H1 (cell line): ENCODE results near the gene MDFI. TPM values are rescaled to one million over a fixed set of nuclear protein-coding genes. Genes with fewer than 3 reads are reported as not detected.

Experiments
- CTCF ChIA-PET: fragments of 300-600 bp; sonication (Branson Sonifier 250); formaldehyde crosslinking; loops from one replicate; lab custom pipeline; 2021; ENCODE audit not compliant: partially characterized antibody; lab: Charles Lee
- POLR2A ChIA-PET: fragments of 300-600 bp; sonication (Branson Sonifier 250); formaldehyde crosslinking; loops from one replicate; lab custom pipeline; 2021; ENCODE audit warnings: inconsistent platforms; ENCODE audit not compliant: partially characterized antibody; lab: Charles Lee
- DNase-seq, 2 experiments: peaks; one replicate each; pipeline versions ENCODE4 v3.0.0 to v3.0.0-alpha.2; 2010 to 2022; ENCODE audit warnings: low spot score in 2 of 2, low read depth in 1 of 2, mixed read lengths in 1 of 2
- FAIRE-seq: peaks from 2 replicates; lab custom pipeline; 2011; peaks lifted over from hg19 to GRCh38; lab: Jason Lieb, UNC
- H2AFZ ChIP-seq: 2 replicates; pipeline ENCODE4 v1.8.1; 2012; ENCODE audit warnings: low read length, inconsistent platforms
- H2AK5ac ChIP-seq: 2 replicates; pipeline ENCODE4 v1.6.1; 2013; ENCODE audit warnings: low read depth, low read length
- H2BK120ac ChIP-seq: replicated peaks from 2 replicates; pipeline ENCODE3; 2013; ENCODE audit warnings: low read depth, low read length, inconsistent platforms
- H2BK12ac ChIP-seq: 2 replicates; pipeline ENCODE4 v1.6.1; 2013; ENCODE audit warnings: low read depth, low read length
- H2BK15ac ChIP-seq: 2 replicates; pipeline ENCODE4 v1.6.1; 2013; ENCODE audit warnings: low read length
- H2BK20ac ChIP-seq: 2 replicates; pipeline ENCODE4 v1.6.1; 2013; ENCODE audit warnings: low read length
- H2BK5ac ChIP-seq: 2 replicates; pipeline ENCODE4 v1.6.1; 2013; ENCODE audit warnings: low read depth, low read length
- H3K14ac ChIP-seq: 2 replicates; pipeline ENCODE4 v1.6.1; 2013; ENCODE audit warnings: inconsistent platforms; ENCODE audit not compliant: insufficient read length
- H3K18ac ChIP-seq: 2 replicates; pipeline ENCODE4 v1.6.1; 2013; ENCODE audit warnings: low read length; ENCODE audit errors: extremely low read depth
- H3K23ac ChIP-seq: 2 replicates; pipeline ENCODE4 v1.6.1; 2013; ENCODE audit warnings: inconsistent platforms; ENCODE audit not compliant: insufficient read length
- H3K23me2 ChIP-seq: 2 replicates; pipeline ENCODE4 v1.6.1; 2013; ENCODE audit warnings: low read depth, low read length
- H3K27ac ChIP-seq: 2 replicates; pipeline ENCODE4 v1.6.1; 2011; ENCODE audit warnings: low read depth, low read length, inconsistent platforms
- H3K27me3 ChIP-seq, 4 experiments: replicated peaks in 1 of 4; 1 replicate in 1 of 4; 2 replicates in 3 of 4; pipeline versions ENCODE4 v1.6.1 to v1.8.1; 2011 to 2013; ENCODE audit warnings: low read length in 3 of 4, mild to moderate bottlenecking in 3 of 4, inconsistent platforms in 2 of 4, mixed read lengths in 2 of 4, moderate library complexity in 1 of 4; ENCODE audit not compliant: control insufficient read depth in 3 of 4, insufficient read depth in 3 of 4; ENCODE audit errors: extremely low read depth in 1 of 4
- H3K36me3 ChIP-seq, 4 experiments: 2 replicates each; pipeline versions ENCODE4 v1.6.1 to v1.8.1; 2011 to 2013; ENCODE audit warnings: mild to moderate bottlenecking in 4 of 4, low read length in 3 of 4, moderate library complexity in 2 of 4, control low read depth in 1 of 4, inconsistent platforms in 1 of 4; ENCODE audit not compliant: insufficient read depth in 4 of 4, control insufficient read depth in 2 of 4
- H3K4ac ChIP-seq: replicated peaks from 2 replicates; pipeline ENCODE3; 2013; ENCODE audit warnings: low read length, low read depth, mixed read lengths, inconsistent platforms; ENCODE audit not compliant: insufficient read length
- H3K4me1 ChIP-seq, 4 experiments: replicated peaks in 1 of 4; 1 replicate in 1 of 4; 2 replicates in 3 of 4; pipeline versions ENCODE4 v1.6.1 to v1.8.1; 2011 to 2013; ENCODE audit warnings: low read length in 3 of 4, inconsistent platforms in 2 of 4, mixed read lengths in 1 of 4; ENCODE audit not compliant: insufficient read depth in 4 of 4, control insufficient read depth in 3 of 4
- H3K4me2 ChIP-seq, 2 experiments: 2 replicates each; pipeline versions ENCODE4 v1.6.1 to v1.8.1; 2011 to 2013; ENCODE audit warnings: low read depth in 2 of 2, low read length in 2 of 2, control low read depth in 1 of 2, inconsistent platforms in 1 of 2, mild to moderate bottlenecking in 1 of 2; ENCODE audit not compliant: insufficient read depth in 1 of 2
- H3K4me3 ChIP-seq, 4 experiments: fragments of 200-600, 300-600 bp in 1 of 4; sonication (generic), shearing (Covaris generic), sonication (Bioruptor Twin) in 1 of 4; 2 replicates each; pipeline versions ENCODE4 v1.5.1 to v1.8.1; 2011 to 2016; ENCODE audit warnings: low read length in 4 of 4, low read depth in 3 of 4, control low read depth in 2 of 4, inconsistent platforms in 2 of 4, mild to moderate bottlenecking in 2 of 4, mixed read lengths in 1 of 4, moderate library complexity in 1 of 4; ENCODE audit not compliant: insufficient read depth in 2 of 4; ENCODE audit errors: extremely low read depth in 1 of 4
- H3K56ac ChIP-seq: replicated peaks from 2 replicates; pipeline ENCODE3; 2013; ENCODE audit warnings: low read depth, mild to moderate bottlenecking, mixed read lengths, low read length, inconsistent platforms; ENCODE audit not compliant: insufficient read length
- H3K79me1 ChIP-seq: 2 replicates; pipeline ENCODE4 v1.6.1; 2013; ENCODE audit warnings: low read depth, low read length, control low read depth
- H3K79me2 ChIP-seq, 2 experiments: 2 replicates each; pipeline versions ENCODE4 v1.6.1 to v1.8.1; 2012 to 2013; ENCODE audit warnings: low read length in 2 of 2, mild to moderate bottlenecking in 2 of 2, inconsistent platforms in 1 of 2; ENCODE audit not compliant: insufficient read depth in 2 of 2, control insufficient read depth in 1 of 2
- H3K9ac ChIP-seq, 4 experiments: replicated peaks in 1 of 4; 1 replicate in 1 of 4; 2 replicates in 3 of 4; pipeline versions ENCODE4 v1.6.1 to v1.8.1; 2011 to 2013; ENCODE audit warnings: low read depth in 3 of 4, low read length in 3 of 4, control low read depth in 2 of 4, mild to moderate bottlenecking in 2 of 4, moderate library complexity in 2 of 4, inconsistent platforms in 1 of 4; ENCODE audit errors: extremely low read depth in 1 of 4
- H3K9me3 ChIP-seq, 2 experiments: 2 replicates each; pipeline versions ENCODE4 v1.6.1 to v1.8.1; 2012 to 2013; ENCODE audit warnings: mild to moderate bottlenecking in 2 of 2, moderate library complexity in 2 of 2, control low read depth in 1 of 2, inconsistent platforms in 1 of 2, low read depth in 1 of 2, low read length in 1 of 2, mixed read lengths in 1 of 2; ENCODE audit not compliant: insufficient read depth in 2 of 2
- H4K20me1 ChIP-seq, 2 experiments: replicated peaks in 1 of 2; 2 replicates each; pipeline versions ENCODE3 to v1.8.1; 2011 to 2013; ENCODE audit warnings: inconsistent platforms in 2 of 2, low read length in 2 of 2, mild to moderate bottlenecking in 1 of 2; ENCODE audit not compliant: insufficient read depth in 2 of 2, control insufficient read depth in 1 of 2
- H4K5ac ChIP-seq: 2 replicates; pipeline ENCODE4 v1.6.1; 2013; ENCODE audit warnings: low read length, low read depth, mixed read lengths, inconsistent platforms; ENCODE audit not compliant: insufficient read length
- H4K8ac ChIP-seq: 2 replicates; pipeline ENCODE4 v1.8.0; 2013; ENCODE audit warnings: mild to moderate bottlenecking, moderate library complexity, low read length, inconsistent platforms; ENCODE audit not compliant: insufficient read depth; ENCODE audit errors: extremely low read depth
- H4K91ac ChIP-seq: replicated peaks from 2 replicates; pipeline ENCODE3; 2013; ENCODE audit warnings: low read length, mixed read lengths, inconsistent platforms; ENCODE audit not compliant: insufficient read length
- BRCA1 ChIP-seq: IDR thresholded peaks from 2 replicates; pipeline ENCODE4 v1.6.1; 2012; ENCODE audit warnings: low read depth, low read length, improper control_type of control experiment
- CBX5 ChIP-seq: fragments of 300-800, 300-1000 bp; sonication (generic); IDR thresholded peaks from 2 replicates; pipeline ENCODE4 v1.7.1; 2016; ENCODE audit warnings: antibody characterized with exemption, low read length, low read depth
- CBX8 ChIP-seq: fragments of 300-800, 300-1000 bp; sonication (generic); IDR thresholded peaks from 2 replicates; pipeline ENCODE4 v1.7.1; 2016; ENCODE audit warnings: low read depth, low read length, borderline replicate concordance
- CHD2 ChIP-seq: IDR thresholded peaks from 2 replicates; pipeline ENCODE4 v1.6.1; 2012; ENCODE audit warnings: low read length, improper control_type of control experiment
- CTBP2 ChIP-seq: IDR thresholded peaks from 2 replicates; pipeline ENCODE4 v1.7.0; 2011; ENCODE audit warnings: borderline replicate concordance, mild to moderate bottlenecking, moderate library complexity, mixed read lengths, low read length; ENCODE audit not compliant: insufficient read depth, insufficient read length
- JUND ChIP-seq: IDR thresholded peaks from 2 replicates; pipeline ENCODE4 v1.6.1; 2011; ENCODE audit warnings: mild to moderate bottlenecking, improper control_type of control experiment, low read length
- KDM1A ChIP-seq: fragments of 200-600, 300-600 bp; sonication (generic); IDR thresholded peaks from 2 replicates; pipeline ENCODE4 v1.7.1; 2016; ENCODE audit warnings: mild to moderate bottlenecking, low read length, borderline replicate concordance
- KDM5A ChIP-seq: fragments of 200-600 bp; IDR thresholded peaks from 2 replicates; pipeline ENCODE4 v1.7.1; 2012; ENCODE audit warnings: mild to moderate bottlenecking, low read length, inconsistent platforms, mixed read lengths
- POLR2AphosphoS5 ChIP-seq: IDR thresholded peaks from 2 replicates; pipeline ENCODE4 v1.6.1; 2011; ENCODE audit warnings: low read depth, low read length
- RFX5 ChIP-seq: IDR thresholded peaks from 2 replicates; pipeline ENCODE4 v1.6.1; 2011; ENCODE audit warnings: low read depth, low read length, improper control_type of control experiment, borderline replicate concordance
- SIN3A ChIP-seq, 2 experiments: IDR thresholded peaks in 1 of 2; conservative IDR thresholded peaks in 1 of 2; 2 replicates each; pipeline ENCODE4 v1.6.1; 2011 to 2012; ENCODE audit warnings: low read length in 2 of 2, improper control_type of control experiment in 1 of 2, low read depth in 1 of 2, mild to moderate bottlenecking in 1 of 2
- SP1 ChIP-seq: IDR thresholded peaks from 2 replicates; pipeline ENCODE4 v1.6.1; 2011; ENCODE audit warnings: low read depth, low read length
- SP4 ChIP-seq: IDR thresholded peaks from 2 replicates; pipeline ENCODE4 v1.6.1; 2012; ENCODE audit warnings: low read length, inconsistent platforms
- SUZ12 ChIP-seq: fragments of 200-600 bp; sonication (generic); IDR thresholded peaks from 2 replicates; pipeline ENCODE4 v1.6.1; 2012; ENCODE audit warnings: mild to moderate bottlenecking, inconsistent platforms, low read length, moderate library complexity, mixed read lengths
- TBP ChIP-seq: IDR thresholded peaks from 2 replicates; pipeline ENCODE4 v1.6.1; 2011; ENCODE audit warnings: low read depth, low read length, improper control_type of control experiment
- WGBS, 2 experiments: shearing (Covaris generic) in 1 of 2; methylation state at CpG; one replicate each; pipeline versions ENCODE4 v1.1.6 to v1.1.7; 2013 to 2015; ENCODE audit warnings: low lambda C conversion rate in 2 of 2, mixed read lengths in 2 of 2, inconsistent platforms in 1 of 2, low coverage in 1 of 2, missing lambda C conversion rate in 1 of 2; ENCODE audit not compliant: insufficient replicate concordance in 2 of 2, insufficient coverage in 1 of 2, insufficient read length in 1 of 2; ENCODE audit errors: extremely low coverage in 1 of 2, missing lambda C conversion rate in 1 of 2; 5-methylcytosine and 5-hydroxymethylcytosine counted together
- polyA plus RNA-seq, 7 experiments: library from polyadenylated mRNA; depleted of rRNA in 3 of 7; stranded (reverse) in 5 of 7; unstranded in 2 of 7; fragments of >200 nt in 5 of 7; fragments of 200-250 nt in 2 of 7; gene quantifications; 1 replicate in 5 of 7; 2 replicates in 1 of 7; 4 replicates in 1 of 7; pipeline versions ENCODE4 v1.2.1 to v1.2.3, GENCODE V29; 2011 to 2013; ENCODE audit warnings: missing spikeins in 2 of 7, mixed read lengths in 2 of 7
- total RNA-seq: library from RNA; stranded (reverse); fragmentation: NEBNext Ultra II Directional; extraction: Animal tissue kit (Norgen Biotek cat#: 25700); gene quantifications from 2 replicates; pipeline ENCODE4 v1.2.1, GENCODE V29; 2021

MDFI gene
- total and polyA plus RNA-seq, 2 of the 8 experiments (the other 6 are each of a cell fraction or from before 2014, with no cell fraction given) = 41.0 to 65.6 TPM

GRCh38 chr6:41625442-41625841 lies 12.8 kb upstream of the MDFI start:
- no peaks in the 10 kb centered on the region; a peak in 2 of 7 replicates for H3K4me1 ChIP-seq
- no peaks in the 10 kb centered on the region for H3K23me2 ChIP-seq
- H3K56ac ChIP-seq = no peak overlapping the region
- H4K20me1 ChIP-seq = no peaks in the 10 kb centered on the region
- H4K8ac ChIP-seq = no peak overlapping the region
- H2BK5ac ChIP-seq = no peak overlapping the region
- H3K4me3 ChIP-seq = no peak overlapping the region
- H3K36me3 ChIP-seq = no peaks in the 10 kb centered on the region
- no peak overlapping the region for H4K5ac ChIP-seq
- no peak overlapping the region for H2BK12ac ChIP-seq
- no peak overlapping the region; a peak in 1 of 4 replicates for H3K4me2 ChIP-seq
- no peak overlapping the region for H2AK5ac ChIP-seq
- H4K91ac ChIP-seq = no peak overlapping the region
- 77% methylated on average over 6 of the region's 6 CpGs; no CpG with 5 or more reads in 1 of the 2 experiments for WGBS, 2 experiments
- H3K79me1 ChIP-seq = no peaks in the 10 kb centered on the region
- H3K4ac ChIP-seq = no peak overlapping the region
- no peaks in the 10 kb centered on the region for H3K79me2 ChIP-seq
- no peak overlapping the region for H3K18ac ChIP-seq
- no peak for DNase-seq
- no peak overlapping the region for H2BK20ac ChIP-seq
- no peak overlapping the region for H3K23ac ChIP-seq
- no peak for FAIRE-seq
- H2BK15ac ChIP-seq = no peak overlapping the region
- CTCF ChIA-PET = interaction anchor here (0.9 to 1.5 kb wide), 8 partner anchors 8 to 63 kb away, joined by 3 to 9 read pairs (median 4); no protein-coding TSS in a partner anchor
- POLR2A ChIA-PET = interaction anchor here (0.5 kb wide), 1 partner anchor 22 kb away, joined by 3 read pairs; no protein-coding TSS in a partner anchor
- H2AFZ ChIP-seq = 0 out of 2 replicates have a peak overlapping the region, but pooled peaks have one; percentile 36
- peaks cover 0 to 3% of the 10 kb centered on the region in 2 experiments; a peak in 2 of 4 replicates for H3K9me3 ChIP-seq
- no peak overlapping the region for H3K27ac ChIP-seq
- H3K14ac ChIP-seq = no peak overlapping the region
- no peak overlapping the region for H2BK120ac ChIP-seq
- H3K27me3 ChIP-seq = no peaks in the 10 kb centered on the region
- no peak overlapping the region for H3K9ac ChIP-seq
- TF ChIP-seq JUND = no peak
- TF ChIP-seq RFX5 = no peak
- TF ChIP-seq CBX5 = no peak
- no peak for TF ChIP-seq KDM1A
- no peak for TF ChIP-seq SP4
- no peak for TF ChIP-seq CBX8
- no peak for TF ChIP-seq SP1
- no peak for TF ChIP-seq SUZ12
- TF ChIP-seq TBP = no peak
- TF ChIP-seq BRCA1 = no peak
- TF ChIP-seq POLR2AphosphoS5 = no peak
- no peak for TF ChIP-seq SIN3A (conservative IDR thresholded peaks at IDR 0.05 in 1 of 2, IDR thresholded peaks at IDR 0.05 in 1 of 2; ENCODE audit: low read depth in 1 of 2, low read length in 2 of 2)
- TF ChIP-seq CHD2 = no peak
- no peak for TF ChIP-seq CTBP2
- TF ChIP-seq KDM5A = no peak
